Measurements from ENCODE around the gene ZNF423. TPM values are rescaled to one million over a fixed set of nuclear protein-coding genes. Genes with fewer than 3 reads are reported as not detected.

ZNF423 gene
- total RNA-seq, 4 donors from 2014 or later, result 4.1 to 20.2 (median 10.3) TPM

DNA sequence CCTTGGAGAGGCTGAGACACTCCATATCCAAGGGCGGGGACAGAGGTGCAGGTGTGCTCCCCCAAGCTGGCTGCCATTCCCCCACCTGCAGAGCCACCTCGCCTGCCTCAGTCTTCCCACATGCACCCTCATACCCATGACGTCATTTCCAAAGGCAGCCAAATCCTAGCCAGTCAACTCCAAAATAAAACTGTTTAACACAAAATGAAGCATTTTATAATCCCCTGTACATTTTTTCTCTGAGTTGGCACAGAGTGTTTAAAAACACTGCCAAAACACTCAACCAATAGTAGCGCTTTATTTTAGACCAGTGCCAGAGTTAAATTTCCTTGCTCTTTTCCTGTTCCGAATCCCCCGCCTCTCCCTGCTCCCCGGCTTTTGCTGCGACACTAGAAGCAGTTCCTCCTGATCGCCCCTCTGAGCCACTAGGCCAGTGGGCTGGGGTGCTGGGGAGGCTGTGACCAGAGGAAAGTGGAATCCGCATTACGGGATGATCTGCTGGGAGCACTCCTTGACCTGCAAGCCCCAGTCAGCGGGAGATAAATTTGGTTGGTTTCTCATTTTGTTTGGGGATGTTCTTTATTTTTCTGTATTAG, 139.5 kb downstream of the ZNF423 start:
- TF ChIP-seq, protein P1, sequence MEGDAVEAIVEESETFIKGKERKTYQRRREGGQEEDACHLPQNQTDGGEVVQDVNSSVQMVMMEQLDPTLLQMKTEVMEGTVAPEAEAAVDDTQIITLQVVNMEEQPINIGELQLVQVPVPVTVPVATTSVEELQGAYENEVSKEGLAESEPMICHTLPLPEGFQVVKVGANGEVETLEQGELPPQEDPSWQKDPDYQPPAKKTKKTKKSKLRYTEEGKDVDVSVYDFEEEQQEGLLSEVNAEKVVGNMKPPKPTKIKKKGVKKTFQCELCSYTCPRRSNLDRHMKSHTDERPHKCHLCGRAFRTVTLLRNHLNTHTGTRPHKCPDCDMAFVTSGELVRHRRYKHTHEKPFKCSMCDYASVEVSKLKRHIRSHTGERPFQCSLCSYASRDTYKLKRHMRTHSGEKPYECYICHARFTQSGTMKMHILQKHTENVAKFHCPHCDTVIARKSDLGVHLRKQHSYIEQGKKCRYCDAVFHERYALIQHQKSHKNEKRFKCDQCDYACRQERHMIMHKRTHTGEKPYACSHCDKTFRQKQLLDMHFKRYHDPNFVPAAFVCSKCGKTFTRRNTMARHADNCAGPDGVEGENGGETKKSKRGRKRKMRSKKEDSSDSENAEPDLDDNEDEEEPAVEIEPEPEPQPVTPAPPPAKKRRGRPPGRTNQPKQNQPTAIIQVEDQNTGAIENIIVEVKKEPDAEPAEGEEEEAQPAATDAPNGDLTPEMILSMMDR (IDR thresholded peaks at IDR 0.05; ENCODE audit: low read depth), result no peak

DNA sequence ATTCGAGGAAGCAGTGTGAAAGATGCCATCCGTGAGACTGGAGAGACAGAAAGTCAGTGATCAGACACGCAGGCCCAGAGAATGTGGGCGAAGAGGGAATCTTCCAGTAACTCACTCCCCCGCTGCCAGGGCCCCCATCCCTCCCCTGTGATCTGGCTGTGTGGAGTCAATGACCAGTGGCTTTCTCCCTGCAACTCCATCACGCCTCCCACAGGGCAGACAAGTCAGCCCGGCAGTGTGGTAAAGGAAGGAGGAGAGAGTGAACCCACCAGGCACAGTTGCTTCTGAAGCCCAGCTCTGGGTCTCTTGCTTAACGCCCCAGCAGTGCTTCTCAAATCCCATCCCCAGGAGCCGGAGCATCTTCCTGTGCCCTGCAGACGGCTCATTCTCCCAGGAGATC, 142.1 kb downstream of the ZNF423 start:
- TF ChIP-seq, protein P1 (IDR thresholded peaks at IDR 0.05; ENCODE audit: low read depth), result no peak

DNA sequence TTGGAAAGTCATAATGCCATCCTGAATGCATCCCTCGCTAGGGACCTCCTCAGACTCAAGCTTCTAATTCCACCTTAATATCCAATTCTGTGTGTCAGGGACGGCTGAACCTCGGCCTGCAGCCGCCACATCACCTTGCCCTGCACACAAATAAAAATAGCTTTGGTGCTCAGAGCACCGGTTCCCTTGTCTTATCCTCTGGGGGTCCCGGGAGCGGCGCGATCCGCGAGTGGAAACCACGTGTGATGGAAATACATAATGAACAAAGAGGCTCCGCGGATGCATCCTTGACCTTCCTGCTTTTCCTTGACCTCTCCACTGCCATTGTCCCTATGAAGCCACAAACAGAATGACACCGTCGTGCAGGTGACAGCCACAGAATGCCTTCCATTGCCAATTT, 143.4 kb downstream of the ZNF423 start:
- TF ChIP-seq, protein P1 (IDR thresholded peaks at IDR 0.05; ENCODE audit: low read depth), result no peak

DNA sequence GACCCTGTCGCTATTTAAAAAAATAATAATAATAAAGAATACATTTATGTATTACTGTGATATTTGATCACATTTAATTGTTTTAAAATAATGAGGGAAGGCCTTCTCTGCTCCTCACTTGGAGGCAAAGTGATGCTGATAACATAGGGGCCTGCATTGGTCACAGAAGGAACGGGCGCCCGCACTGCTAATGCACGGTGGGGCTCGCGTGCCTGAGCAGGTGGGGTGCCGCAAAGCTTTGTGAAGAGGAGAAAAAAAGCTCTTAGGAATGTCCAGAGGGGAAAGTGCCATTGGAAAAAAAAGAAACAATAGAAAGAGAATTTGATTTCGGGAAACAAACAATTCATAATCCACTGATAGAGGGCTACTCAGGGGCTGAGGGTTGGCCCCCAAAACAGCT, 143.8 kb downstream of the ZNF423 start:
- TF ChIP-seq, protein P1 (IDR thresholded peaks at IDR 0.05; ENCODE audit: low read depth), result no peak

DNA sequence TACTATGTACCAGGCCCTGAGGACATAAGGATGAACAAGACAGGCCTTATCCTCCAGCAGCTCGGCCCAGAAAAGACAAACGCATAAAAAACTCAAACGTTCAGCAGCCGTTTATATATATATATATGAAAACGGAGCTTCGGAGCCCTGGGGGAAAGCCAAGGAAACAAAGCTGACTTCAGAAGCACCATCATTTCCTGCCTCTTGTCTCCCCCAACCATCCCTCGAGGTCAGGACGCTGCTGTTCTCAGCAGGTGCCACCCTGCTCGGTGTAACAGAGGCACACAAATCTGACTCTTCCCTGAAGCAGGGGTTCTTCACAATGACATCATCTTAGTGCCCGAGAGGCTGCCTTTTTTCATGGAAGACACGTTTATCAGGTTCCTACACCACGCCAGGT, 146.9 kb downstream of the ZNF423 start:
- TF ChIP-seq, protein P1 (IDR thresholded peaks at IDR 0.05; ENCODE audit: low read depth), result no peak

DNA sequence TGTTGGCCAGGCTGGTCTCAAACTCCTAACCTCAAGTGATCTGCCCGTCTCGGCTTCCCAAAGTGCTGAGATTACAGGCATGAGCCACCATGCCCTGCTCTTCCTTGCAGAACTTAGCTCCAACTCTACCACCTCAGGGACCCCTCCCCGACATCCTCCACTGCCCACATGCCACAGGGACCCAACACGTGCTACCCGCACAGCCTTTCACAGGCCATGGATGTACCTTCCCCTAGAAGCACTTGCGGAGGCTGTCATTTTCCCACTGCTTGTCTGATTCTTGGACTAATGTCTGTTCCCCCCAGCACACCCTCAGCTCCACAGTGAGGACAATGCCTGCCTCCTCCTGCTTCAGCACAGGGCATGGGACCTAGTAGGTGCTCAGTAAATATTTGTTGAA, 147.4 kb downstream of the ZNF423 start:
- TF ChIP-seq, protein P1 (IDR thresholded peaks at IDR 0.05; ENCODE audit: low read depth), result no peak

DNA sequence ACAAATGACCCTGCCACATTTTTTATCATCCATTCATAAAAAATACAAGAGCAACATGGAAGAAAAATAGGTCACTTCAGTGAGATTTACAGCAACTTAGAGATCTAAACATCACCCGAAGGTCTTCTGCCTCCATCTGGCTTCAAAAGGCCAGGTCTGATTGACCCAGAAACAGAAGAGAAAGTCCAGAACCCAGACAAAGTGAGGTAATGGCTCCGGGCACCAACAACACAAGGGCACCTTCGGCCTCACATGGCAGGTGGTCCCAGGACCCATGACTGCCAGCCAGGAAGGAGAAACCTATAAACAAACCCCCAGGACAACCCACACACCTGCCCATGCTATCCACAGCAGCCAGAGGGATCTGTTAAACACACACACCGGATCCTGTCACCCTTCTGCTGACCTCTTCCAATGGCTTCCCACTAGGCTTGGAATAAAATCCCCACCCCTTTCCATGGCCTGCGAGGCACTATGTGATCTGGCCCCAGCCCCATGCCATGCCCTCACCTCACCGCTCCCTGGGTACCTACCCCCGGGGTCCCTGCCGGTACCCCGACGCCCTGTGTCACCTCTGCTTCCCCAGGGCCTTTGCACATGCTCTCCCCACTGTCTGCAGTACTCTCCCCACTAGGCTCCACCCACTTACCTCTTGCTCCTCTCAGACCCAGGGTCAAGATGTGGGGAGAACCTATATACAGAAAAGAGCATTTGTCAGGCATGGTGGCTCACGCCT, 149.1 kb downstream of the ZNF423 start:
- TF ChIP-seq, protein P1 (IDR thresholded peaks at IDR 0.05; ENCODE audit: low read depth), result no peak

All from subcutaneous adipose tissue (tissue), 4 donors.